Measurements from ENCODE around the gene ARFIP2.

The ARFIP2 gene

DNA sequence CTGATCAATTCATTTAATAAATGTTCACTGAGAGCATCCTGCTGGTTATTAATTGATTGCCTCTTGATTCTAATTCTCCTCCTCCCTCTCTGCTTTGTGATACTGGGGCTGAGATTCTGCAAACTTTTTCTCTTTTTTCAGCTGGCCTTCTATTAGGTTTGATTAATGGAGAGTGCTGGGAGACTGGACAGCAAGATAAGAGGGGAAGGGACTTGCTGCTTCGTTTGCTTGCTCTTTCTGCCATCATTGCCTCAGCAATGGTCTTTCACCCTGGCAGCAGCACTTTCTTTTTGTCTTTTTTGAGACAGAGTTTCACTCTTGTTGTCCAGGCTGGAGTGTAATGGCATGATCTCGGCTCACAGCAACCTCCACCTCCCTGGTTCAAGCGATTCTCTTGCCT lies 23.0 kb upstream of the ARFIP2 start:
- no peaks in the 10 kb centered on the region for H3K9me3 ChIP-seq (ENCODE audit: control insufficient read depth, low read length)
- no peak overlapping the region for H3K4me3 ChIP-seq (ENCODE audit: insufficient read depth, low read depth, low read length, poor library complexity, severe bottlenecking)
- no peaks in the 10 kb centered on the region for H3K4me1 ChIP-seq (ENCODE audit: control insufficient read depth, insufficient read depth, low read length, poor library complexity, severe bottlenecking)
- H3K27ac ChIP-seq (ENCODE audit: insufficient read depth, low read length, poor library complexity, severe bottlenecking) = no peak overlapping the region
- no peaks in the 10 kb centered on the region for H3K27me3 ChIP-seq (replicated peaks; ENCODE audit: control insufficient read depth, insufficient read depth, low read length, poor library complexity, severe bottlenecking)
- no peak for DNase-seq
- peaks cover 24% of the 10 kb centered on the region for H3K36me3 ChIP-seq (ENCODE audit: control insufficient read depth, insufficient read depth, low read length)

DNA sequence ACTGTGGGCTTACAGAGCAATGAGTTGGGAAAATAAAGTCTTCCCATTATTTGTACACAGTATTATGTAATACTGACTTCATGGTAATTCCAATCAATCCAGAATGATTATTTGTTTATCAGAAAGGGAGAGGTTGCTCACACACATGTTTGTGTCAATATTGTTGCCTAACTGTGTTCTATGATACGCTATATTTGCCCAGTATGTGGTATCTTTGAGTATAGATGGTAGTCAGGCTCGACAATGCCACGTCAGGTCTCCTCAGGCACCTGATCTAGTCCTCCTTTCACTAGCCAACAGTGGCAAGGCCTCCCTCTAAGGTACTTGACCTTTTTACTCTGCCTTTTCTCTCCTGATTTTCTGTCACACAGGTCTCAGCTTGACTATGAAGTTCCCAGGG lies 21.3 kb upstream of the ARFIP2 start:
- Histone ChIP-seq H3K27ac (ENCODE audit: insufficient read depth, low read length, poor library complexity, severe bottlenecking) (no peak overlapping the region), H3K4me3 (ENCODE audit: insufficient read depth, low read depth, low read length, poor library complexity, severe bottlenecking) (no peak overlapping the region), H3K27me3 (replicated peaks; ENCODE audit: control insufficient read depth, insufficient read depth, low read length, poor library complexity, severe bottlenecking) (no peaks in the 10 kb centered on the region), H3K4me1 (ENCODE audit: control insufficient read depth, insufficient read depth, low read length, poor library complexity, severe bottlenecking) (no peaks in the 10 kb centered on the region), H3K36me3 (ENCODE audit: control insufficient read depth, insufficient read depth, low read length) (peaks cover 33% of the 10 kb centered on the region), H3K9me3 (ENCODE audit: control insufficient read depth, low read length) (no peaks in the 10 kb centered on the region)
- DNase-seq = no peak

DNA sequence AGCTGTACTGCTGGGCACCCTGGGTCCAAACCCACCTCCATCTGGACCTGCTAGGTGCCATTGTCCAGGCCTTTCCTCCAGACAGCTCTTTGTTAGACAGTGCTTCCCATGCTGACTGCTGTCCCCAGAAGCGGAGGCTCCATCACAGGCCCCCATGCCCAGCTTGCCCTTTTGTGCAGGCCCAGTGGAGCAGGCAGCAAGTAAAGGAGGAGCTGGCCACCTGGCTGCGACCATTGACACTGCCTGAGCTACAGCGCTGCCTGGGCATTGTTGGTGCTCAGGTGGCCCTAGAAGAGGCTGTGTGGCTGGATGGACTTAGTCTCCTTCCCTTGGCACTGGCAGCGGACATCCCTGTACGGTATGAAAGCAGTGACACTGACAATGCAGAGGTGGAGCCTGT lies 17.4 kb upstream of the ARFIP2 start:
- Histone ChIP-seq H3K4me1 (ENCODE audit: control insufficient read depth, insufficient read depth, low read length, poor library complexity, severe bottlenecking) (no peaks in the 10 kb centered on the region), H3K27me3 (replicated peaks; ENCODE audit: control insufficient read depth, insufficient read depth, low read length, poor library complexity, severe bottlenecking) (no peaks in the 10 kb centered on the region), H3K4me3 (ENCODE audit: insufficient read depth, low read depth, low read length, poor library complexity, severe bottlenecking) (no peak overlapping the region), H3K36me3 (ENCODE audit: control insufficient read depth, insufficient read depth, low read length) (peaks cover 40% of the 10 kb centered on the region), H3K9me3 (ENCODE audit: control insufficient read depth, low read length) (no peaks in the 10 kb centered on the region), H3K27ac (ENCODE audit: insufficient read depth, low read length, poor library complexity, severe bottlenecking) (no peak overlapping the region)
- no peak for DNase-seq

DNA sequence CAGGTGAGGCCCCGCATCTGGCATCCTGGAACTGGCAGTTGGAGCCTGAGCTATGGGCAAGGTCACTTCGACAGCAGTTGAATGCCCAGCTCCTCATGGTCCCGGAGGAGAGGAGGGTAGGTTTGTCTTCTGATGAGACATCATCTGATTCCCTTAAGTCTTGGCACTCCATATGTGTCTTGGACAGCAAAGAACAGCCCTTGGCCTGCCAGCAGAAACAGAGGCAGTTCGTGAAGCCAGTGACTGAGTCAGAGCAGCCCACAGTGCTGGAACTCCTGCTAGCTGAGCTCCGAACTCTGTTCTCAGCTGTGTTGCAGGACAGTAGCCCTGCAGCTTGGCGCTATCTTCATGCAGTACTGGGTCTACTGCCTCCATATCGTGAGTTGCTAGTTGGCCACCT lies 17.0 kb upstream of the ARFIP2 start:
- H3K4me3 ChIP-seq (ENCODE audit: insufficient read depth, low read depth, low read length, poor library complexity, severe bottlenecking) = no peak overlapping the region

DNA sequence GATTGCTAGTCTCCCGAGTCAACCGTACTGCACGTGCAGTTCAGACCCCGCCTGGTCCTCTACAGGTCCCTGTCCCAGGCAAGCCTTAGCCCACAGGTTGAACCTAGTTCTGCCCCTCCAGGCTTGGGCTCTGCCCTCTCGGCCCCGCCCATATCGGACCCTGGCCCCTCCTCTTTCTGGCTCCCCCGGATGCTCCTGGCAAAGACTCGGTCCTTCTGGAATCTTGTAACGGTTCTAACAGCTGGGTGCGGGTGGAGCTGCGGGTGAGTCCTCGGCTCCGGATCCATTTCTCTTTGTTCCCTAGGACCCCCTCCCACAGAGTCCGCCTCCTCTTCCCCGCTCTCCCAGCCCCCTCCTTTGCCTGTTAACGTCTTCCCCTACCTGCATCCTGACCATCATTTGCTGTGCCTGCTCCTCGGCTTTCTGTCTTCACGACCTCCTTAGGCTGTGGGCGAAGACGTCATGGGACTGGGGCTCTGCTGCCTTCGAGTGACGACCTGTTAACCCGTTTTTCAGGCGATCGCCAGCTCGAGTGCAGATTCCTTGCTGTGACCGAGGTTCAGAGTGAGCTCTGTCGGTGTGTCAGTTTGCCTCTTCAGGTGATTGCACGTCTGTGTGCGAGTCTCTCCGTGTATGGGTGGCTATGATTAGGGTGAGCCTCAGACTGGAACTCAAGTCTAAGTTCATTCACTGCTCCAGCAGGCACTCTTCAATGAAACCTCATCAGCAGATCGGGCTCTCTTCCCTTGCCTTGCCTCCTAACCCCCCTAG lies 16.1 kb upstream of the ARFIP2 start, which contains the start of gene DNHD1:
Gene DNHD1 (plus strand): TSS at position 212 of the 771 bp plus-strand sequence. CDS start 936 bp downstream, outside the sequence.
- H3K4me3 ChIP-seq (ENCODE audit: insufficient read depth, low read depth, low read length, poor library complexity, severe bottlenecking) = no peak within 1 kb of the TSS
- H3K36me3 ChIP-seq (ENCODE audit: control insufficient read depth, insufficient read depth, low read length) = peaks cover 28% of the 10 kb centered on the region

More for the DNA sequence above, 17.0 kb upstream of the ARFIP2 start:
- Histone ChIP-seq H3K9me3 (ENCODE audit: control insufficient read depth, low read length) (no peaks in the 10 kb centered on the region), H3K27ac (ENCODE audit: insufficient read depth, low read length, poor library complexity, severe bottlenecking) (no peak overlapping the region), H3K36me3 (ENCODE audit: control insufficient read depth, insufficient read depth, low read length) (peaks cover 37% of the 10 kb centered on the region), H3K4me1 (ENCODE audit: control insufficient read depth, insufficient read depth, low read length, poor library complexity, severe bottlenecking) (no peaks in the 10 kb centered on the region), H3K27me3 (replicated peaks; ENCODE audit: control insufficient read depth, insufficient read depth, low read length, poor library complexity, severe bottlenecking) (no peaks in the 10 kb centered on the region)
- no peak for DNase-seq

DNA sequence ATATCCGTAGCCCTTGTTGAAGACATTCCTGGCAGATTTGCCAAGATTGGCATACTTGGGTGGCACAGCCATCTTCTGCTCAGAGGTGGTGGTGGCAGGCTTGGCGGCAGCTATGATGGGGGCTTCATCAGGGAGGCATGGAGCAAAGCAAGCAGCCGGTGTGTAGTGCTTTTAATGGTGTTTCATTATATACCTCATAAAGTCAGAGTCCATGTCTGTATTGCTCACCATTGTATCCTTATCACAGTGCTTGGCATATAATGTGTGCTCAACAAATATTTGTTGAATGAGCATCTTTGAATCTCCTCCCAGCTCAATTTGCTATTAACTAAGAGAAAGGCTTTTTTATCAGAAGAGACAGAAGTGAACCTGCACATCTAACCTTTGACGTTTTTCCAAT lies 8.2 kb upstream of the ARFIP2 start:
- H3K36me3 ChIP-seq (ENCODE audit: control insufficient read depth, insufficient read depth, low read length) = peaks cover 29% of the 10 kb centered on the region
- no peaks in the 10 kb centered on the region for H3K27me3 ChIP-seq (replicated peaks; ENCODE audit: control insufficient read depth, insufficient read depth, low read length, poor library complexity, severe bottlenecking)

More for the DNA sequence above, 16.1 kb upstream of the ARFIP2 start, which contains the start of gene DNHD1:
- no peaks in the 10 kb centered on the region for H3K9me3 ChIP-seq (ENCODE audit: control insufficient read depth, low read length)
- no peak within 1 kb of the TSS for H3K27ac ChIP-seq (ENCODE audit: insufficient read depth, low read length, poor library complexity, severe bottlenecking)
- no peaks in the 10 kb centered on the region for H3K27me3 ChIP-seq (replicated peaks; ENCODE audit: control insufficient read depth, insufficient read depth, low read length, poor library complexity, severe bottlenecking)
- no peak for DNase-seq
- no peaks in the 10 kb centered on the region for H3K4me1 ChIP-seq (ENCODE audit: control insufficient read depth, insufficient read depth, low read length, poor library complexity, severe bottlenecking)

DNA sequence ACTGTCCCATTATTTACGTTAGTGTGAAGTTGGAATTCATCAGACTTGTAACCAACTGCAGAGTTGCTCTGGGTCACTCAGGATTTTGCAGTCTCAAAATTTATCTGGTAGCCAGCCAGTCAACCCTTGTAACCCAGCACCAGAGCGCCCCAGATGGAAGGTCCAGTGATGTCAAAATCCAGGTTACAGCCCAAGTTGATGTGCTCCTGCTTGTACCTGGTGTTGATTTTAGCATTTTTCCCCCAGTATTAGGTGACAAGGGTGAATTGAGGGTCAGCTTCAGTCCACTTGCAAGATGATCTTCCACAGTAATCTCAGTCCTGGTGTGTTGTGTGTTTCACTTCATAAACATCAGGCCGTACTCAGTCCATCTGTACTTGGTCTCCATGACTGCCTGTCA lies 7.7 kb upstream of the ARFIP2 start:
- Histone ChIP-seq H3K27me3 (replicated peaks; ENCODE audit: control insufficient read depth, insufficient read depth, low read length, poor library complexity, severe bottlenecking) (no peaks in the 10 kb centered on the region), H3K27ac (ENCODE audit: insufficient read depth, low read length, poor library complexity, severe bottlenecking) (no peak overlapping the region), H3K4me3 (ENCODE audit: insufficient read depth, low read depth, low read length, poor library complexity, severe bottlenecking) (no peak overlapping the region), H3K36me3 (ENCODE audit: control insufficient read depth, insufficient read depth, low read length) (peaks cover 29% of the 10 kb centered on the region), H3K4me1 (ENCODE audit: control insufficient read depth, insufficient read depth, low read length, poor library complexity, severe bottlenecking) (no peaks in the 10 kb centered on the region), H3K9me3 (ENCODE audit: control insufficient read depth, low read length) (no peaks in the 10 kb centered on the region)
- DNase-seq = no peak

More for the DNA sequence above, 8.2 kb upstream of the ARFIP2 start:
- Histone ChIP-seq H3K4me1 (ENCODE audit: control insufficient read depth, insufficient read depth, low read length, poor library complexity, severe bottlenecking) (no peaks in the 10 kb centered on the region), H3K9me3 (ENCODE audit: control insufficient read depth, low read length) (no peaks in the 10 kb centered on the region), H3K27ac (ENCODE audit: insufficient read depth, low read length, poor library complexity, severe bottlenecking) (no peak overlapping the region), H3K4me3 (ENCODE audit: insufficient read depth, low read depth, low read length, poor library complexity, severe bottlenecking) (no peak overlapping the region)
- no peak for DNase-seq

DNA sequence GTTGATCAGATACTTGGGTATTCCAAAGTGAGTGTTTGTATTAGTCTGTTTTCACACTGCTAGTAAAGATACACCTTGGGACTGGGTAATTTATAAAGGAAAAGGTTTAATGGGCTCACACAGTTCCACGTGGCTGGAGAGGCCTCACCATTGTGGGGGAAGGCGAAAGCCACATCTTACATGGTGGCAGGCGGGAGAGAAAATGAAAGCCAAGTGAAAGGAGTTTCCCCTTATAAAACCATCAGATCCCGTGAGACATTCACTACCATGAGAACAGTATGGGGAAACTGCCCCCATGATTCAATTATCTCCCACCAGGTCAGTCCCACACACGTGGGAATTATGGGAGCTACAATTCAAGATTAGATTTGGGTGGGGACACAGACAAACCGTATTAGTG lies 7.2 kb upstream of the ARFIP2 start:
- Histone ChIP-seq H3K4me1 (ENCODE audit: control insufficient read depth, insufficient read depth, low read length, poor library complexity, severe bottlenecking) (no peaks in the 10 kb centered on the region), H3K27ac (ENCODE audit: insufficient read depth, low read length, poor library complexity, severe bottlenecking) (no peak overlapping the region), H3K4me3 (ENCODE audit: insufficient read depth, low read depth, low read length, poor library complexity, severe bottlenecking) (no peak overlapping the region), H3K36me3 (ENCODE audit: control insufficient read depth, insufficient read depth, low read length) (peaks cover 29% of the 10 kb centered on the region), H3K27me3 (replicated peaks; ENCODE audit: control insufficient read depth, insufficient read depth, low read length, poor library complexity, severe bottlenecking) (no peaks in the 10 kb centered on the region), H3K9me3 (ENCODE audit: control insufficient read depth, low read length) (no peaks in the 10 kb centered on the region)
- DNase-seq = no peak

DNA sequence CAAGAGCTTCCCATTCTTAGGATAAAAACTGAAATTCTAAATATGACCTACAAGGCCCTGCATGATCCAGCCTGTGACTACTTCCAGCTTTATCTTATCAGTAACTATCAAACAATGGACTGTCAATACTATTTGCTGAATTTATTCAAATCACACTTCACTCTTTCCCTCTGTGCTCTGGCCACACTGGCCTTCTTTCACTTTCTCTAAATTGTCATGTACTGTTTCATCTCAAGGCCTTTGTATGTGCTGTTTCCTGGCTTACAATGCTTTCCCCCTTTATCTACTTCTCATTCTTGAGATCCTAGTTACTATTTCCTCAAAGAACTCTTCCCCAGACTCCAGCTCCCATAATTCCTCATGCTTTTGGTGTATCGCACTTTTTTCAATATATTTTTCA lies 5.8 kb upstream of the ARFIP2 start:
- no peak overlapping the region for H3K4me3 ChIP-seq (ENCODE audit: insufficient read depth, low read depth, low read length, poor library complexity, severe bottlenecking)
- H3K36me3 ChIP-seq (ENCODE audit: control insufficient read depth, insufficient read depth, low read length) = peaks cover 35% of the 10 kb centered on the region
- H3K27me3 ChIP-seq (replicated peaks; ENCODE audit: control insufficient read depth, insufficient read depth, low read length, poor library complexity, severe bottlenecking) = no peaks in the 10 kb centered on the region
- peaks cover 9% of the 10 kb centered on the region for H3K4me1 ChIP-seq (ENCODE audit: control insufficient read depth, insufficient read depth, low read length, poor library complexity, severe bottlenecking)
- no peaks in the 10 kb centered on the region for H3K9me3 ChIP-seq (ENCODE audit: control insufficient read depth, low read length)
- H3K27ac ChIP-seq (ENCODE audit: insufficient read depth, low read length, poor library complexity, severe bottlenecking) = peak overlapping the region; percentile 26
- no peak for DNase-seq

DNA sequence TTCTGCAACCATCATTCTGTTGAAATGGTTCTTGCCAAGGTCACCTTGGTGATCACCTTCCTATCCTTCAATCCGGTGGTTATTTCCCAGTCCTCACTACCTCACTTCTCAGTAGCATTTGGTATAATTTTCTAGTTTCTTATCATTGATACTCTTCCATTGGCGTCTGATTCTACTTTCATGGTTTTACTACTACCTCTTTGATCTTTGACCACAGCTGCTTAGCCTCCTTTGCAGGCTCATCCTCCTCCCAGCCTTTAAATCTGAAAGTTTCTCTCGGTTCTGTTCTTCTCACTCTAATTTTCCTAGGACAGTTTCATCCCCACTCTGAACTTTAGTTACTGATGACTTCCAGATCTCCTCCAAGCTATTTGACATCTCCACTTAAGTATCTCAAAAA lies 5.1 kb upstream of the ARFIP2 start:
- Histone ChIP-seq H3K36me3 (ENCODE audit: control insufficient read depth, insufficient read depth, low read length) (peaks cover 35% of the 10 kb centered on the region), H3K4me3 (ENCODE audit: insufficient read depth, low read depth, low read length, poor library complexity, severe bottlenecking) (no peak overlapping the region), H3K27ac (ENCODE audit: insufficient read depth, low read length, poor library complexity, severe bottlenecking) (peak overlapping the region; percentile 26), H3K27me3 (replicated peaks; ENCODE audit: control insufficient read depth, insufficient read depth, low read length, poor library complexity, severe bottlenecking) (no peaks in the 10 kb centered on the region), H3K9me3 (ENCODE audit: control insufficient read depth, low read length) (no peaks in the 10 kb centered on the region), H3K4me1 (ENCODE audit: control insufficient read depth, insufficient read depth, low read length, poor library complexity, severe bottlenecking) (peaks cover 13% of the 10 kb centered on the region)
- DNase-seq = no peak
